Measurements from ENCODE around the gene RNF144B. TPM values are rescaled to one million over a fixed set of nuclear protein-coding genes. Genes with fewer than 3 reads are reported as not detected.

RNF144B gene
- total RNA-seq, 4 donors from 2014 or later = 67.3 to 143 (median 114) TPM

- TF ChIP-seq POLR2A (IDR thresholded peaks at IDR 0.05) (no peak), CTCF (IDR thresholded peaks at IDR 0.05) (no peak)
- intact Hi-C loops (cut with DNase I) = loop anchor here (10.0 kb wide), 1 partner anchor 63 kb away; no protein-coding TSS in a partner anchor
- WGBS, 2 donors = 31 to 49% methylated on average over 2 of the region's 2 CpGs
These were observed 44.4 kb downstream of the RNF144B start for GRCh38 chr6:18431581-18431980.

GRCh38 chr6:18432180-18432579, 45.0 kb downstream of the RNF144B start:
- no peak for DNase-seq
- Histone ChIP-seq H3K27ac (peak overlapping the region; percentile 64 to 84 (median 77)), H3K9me3 (no peaks in the 10 kb centered on the region), H3K36me3 (no peaks in the 10 kb centered on the region), H3K27me3 (no peaks in the 10 kb centered on the region), H3K4me3 (replicated peaks in 1 of 3) (no peak overlapping the region), H3K4me1 (peaks cover 48 to 69% of the 10 kb centered on the region in 2 donors)
- TF ChIP-seq CTCF (IDR thresholded peaks at IDR 0.05) (no peak), POLR2A (IDR thresholded peaks at IDR 0.05) (no peak)
- intact Hi-C loops (cut with DNase I) = loop anchor here (10.0 kb wide), 1 partner anchor 63 kb away; no protein-coding TSS in a partner anchor
- 75 to 84% methylated on average over 3 of the region's 3 CpGs for WGBS, 2 donors

More at GRCh38 chr6:18431581-18431980, 44.4 kb downstream of the RNF144B start:
- H3K4me3 ChIP-seq (replicated peaks in 1 of 3) = no peak overlapping the region
- H3K9me3 ChIP-seq = no peaks in the 10 kb centered on the region
- no peaks in the 10 kb centered on the region for H3K27me3 ChIP-seq
- DNase-seq = peak; percentile 73 to 75
- H3K36me3 ChIP-seq = no peaks in the 10 kb centered on the region
- peak overlapping the region; percentile 64 to 84 (median 77) for H3K27ac ChIP-seq
- peaks cover 54 to 74% of the 10 kb centered on the region in 2 donors for H3K4me1 ChIP-seq

GRCh38 chr6:18432619-18433018, 45.5 kb downstream of the RNF144B start:
- TF ChIP-seq POLR2A (IDR thresholded peaks at IDR 0.05) (no peak), CTCF (IDR thresholded peaks at IDR 0.05) (no peak)
- no peak for DNase-seq
- no peaks in the 10 kb centered on the region for H3K27me3 ChIP-seq
- peaks cover 44 to 64% of the 10 kb centered on the region in 2 donors for H3K4me1 ChIP-seq
- no peak overlapping the region for H3K4me3 ChIP-seq (replicated peaks in 1 of 3)
- WGBS, 2 donors = 86 to 89% methylated on average over 3 of the region's 3 CpGs
- H3K36me3 ChIP-seq = no peaks in the 10 kb centered on the region
- intact Hi-C loops (cut with DNase I) = loop anchor here (10.0 kb wide), 1 partner anchor 62 kb away; no protein-coding TSS in a partner anchor
- H3K9me3 ChIP-seq = no peaks in the 10 kb centered on the region
- peak overlapping the region; percentile 64 to 84 (median 77) for H3K27ac ChIP-seq

GRCh38 chr6:18433059-18433458, 45.9 kb downstream of the RNF144B start:
- no peak overlapping the region for H3K4me3 ChIP-seq (replicated peaks in 1 of 3)
- H3K36me3 ChIP-seq = no peaks in the 10 kb centered on the region
- 78 to 79% methylated on average over 2 of the region's 2 CpGs for WGBS, 2 donors
- no peak for DNase-seq
- no peaks in the 10 kb centered on the region for H3K27me3 ChIP-seq
- H3K27ac ChIP-seq = peak overlapping the region; percentile 64 to 84 (median 77)
- intact Hi-C loops (cut with DNase I) = loop anchor here (10.0 kb wide), 1 partner anchor 62 kb away; no protein-coding TSS in a partner anchor
- peaks cover 44 to 60% of the 10 kb centered on the region in 2 donors for H3K4me1 ChIP-seq
- no peaks in the 10 kb centered on the region for H3K9me3 ChIP-seq
- TF ChIP-seq CTCF (IDR thresholded peaks at IDR 0.05) (no peak), POLR2A (IDR thresholded peaks at IDR 0.05) (no peak)

- peaks cover 35 to 56% of the 10 kb centered on the region in 2 donors for H3K4me1 ChIP-seq
- H3K36me3 ChIP-seq = no peaks in the 10 kb centered on the region
- no peak for DNase-seq
- intact Hi-C loops (cut with DNase I) = loop anchor here (10.0 kb wide), 1 partner anchor 58 kb away; no protein-coding TSS in a partner anchor
- TF ChIP-seq CTCF (IDR thresholded peaks at IDR 0.05) (no peak), POLR2A (IDR thresholded peaks at IDR 0.05) (no peak)
- no peaks in the 10 kb centered on the region for H3K9me3 ChIP-seq
- no peak overlapping the region for H3K27ac ChIP-seq
- WGBS, 2 donors = 93 to 97% methylated on average over 3 of the region's 3 CpGs
- H3K4me3 ChIP-seq (replicated peaks in 1 of 3) = no peak overlapping the region
- no peaks in the 10 kb centered on the region for H3K27me3 ChIP-seq
These were observed 49.2 kb downstream of the RNF144B start for GRCh38 chr6:18436341-18436740.

All from thyroid gland (tissue), 4 donors.